Measurements from ENCODE around the gene LRIG1.

The LRIG1 gene

GRCh38 chr3:66400411-66401156 lies 100.2 kb downstream of the LRIG1 start:
- DNase-seq, result no peak

- no peak for DNase-seq
Observed at GRCh38 chr3:66399529-66400232, 101.1 kb downstream of the LRIG1 start.

GRCh38 chr3:66398228-66399025 lies 102.4 kb downstream of the LRIG1 start:
- no peak for DNase-seq

GRCh38 chr3:66397745-66398144 lies 103.1 kb downstream of the LRIG1 start:
- DNase-seq, result no peak

GRCh38 chr3:66396888-66397287 lies 103.9 kb downstream of the LRIG1 start:
- no peak for DNase-seq

GRCh38 chr3:66396161-66396760 lies 104.6 kb downstream of the LRIG1 start:
- no peak for DNase-seq

GRCh38 chr3:66395635-66396034 lies 105.2 kb downstream of the LRIG1 start:
- no peak for DNase-seq

GRCh38 chr3:66394753-66395249 lies 106.0 kb downstream of the LRIG1 start:
- no peak for DNase-seq

- no peak for DNase-seq
Observed at GRCh38 chr3:66394019-66394752, 106.6 kb downstream of the LRIG1 start.

GRCh38 chr3:66393333-66394005 lies 107.4 kb downstream of the LRIG1 start:
- no peak for DNase-seq

- DNase-seq, result no peak
Observed at GRCh38 chr3:66392966-66393332, 107.9 kb downstream of the LRIG1 start.

GRCh38 chr3:66392512-66392911 lies 108.3 kb downstream of the LRIG1 start:
- DNase-seq, result no peak

- no peak for DNase-seq
Observed at GRCh38 chr3:66390013-66390412, 110.8 kb downstream of the LRIG1 start.

- no peak for DNase-seq
Observed at GRCh38 chr3:66386925-66387650, 113.7 kb downstream of the LRIG1 start.

- DNase-seq, result no peak
Observed at GRCh38 chr3:66386011-66386924, 114.6 kb downstream of the LRIG1 start.

- DNase-seq, result no peak
Observed at GRCh38 chr3:66385066-66385465, 115.8 kb downstream of the LRIG1 start.

- no peak for DNase-seq
Observed at GRCh38 chr3:66383998-66384745, 116.7 kb downstream of the LRIG1 start.

- DNase-seq, result no peak
Observed at GRCh38 chr3:66383023-66383422, 117.8 kb downstream of the LRIG1 start.

- no peak for DNase-seq
Observed at GRCh38 chr3:66382142-66382541, 118.7 kb downstream of the LRIG1 start.

All from SHP77 treated with DMSO at 0.1 percent for 48 hours (cell line).